Left ventricle myocardium inferior (tissue), 1 donor: Measurements from ENCODE around the gene CDX2. TPM values are rescaled to one million over a fixed set of nuclear protein-coding genes. Genes with fewer than 3 reads are reported as not detected.
"Not testable (repeated sequence)": the region's sequence is repeated elsewhere in the genome, so short reads cannot be mapped to it uniquely, and the experiment has no call there.

Experiments used
- DNase-seq: peaks from one replicate; pipeline ENCODE4 v3.0.0-alpha.2; 2020
- H3K27ac ChIP-seq: fragments of 200-600 bp; replicated peaks from 2 replicates; pipeline ENCODE4 v1.8.0; 2021
- H3K27me3 ChIP-seq: fragments of 200-600 bp; 2 replicates; pipeline ENCODE4 v1.8.0; 2021; ENCODE audit warnings: low read depth
- H3K36me3 ChIP-seq: fragments of 200-600 bp; 2 replicates; pipeline ENCODE4 v1.8.0; 2021
- H3K4me1 ChIP-seq: fragments of 200-600 bp; 2 replicates; pipeline ENCODE4 v1.8.0; 2021
- H3K4me3 ChIP-seq: fragments of 200-600 bp; 2 replicates; pipeline ENCODE4 v1.8.0; 2021; ENCODE audit warnings: mild to moderate bottlenecking, moderate library complexity
- H3K9me3 ChIP-seq: fragments of 200-600 bp; replicated peaks from 2 replicates; pipeline ENCODE4 v1.8.0; 2021
- CTCF ChIP-seq: fragments of 200-600 bp; IDR thresholded peaks from 2 replicates; pipeline ENCODE4 v1.8.0; 2021; ENCODE audit warnings: antibody characterized with exemption, mild to moderate bottlenecking, borderline replicate concordance
- intact Hi-C: fragments of 100-400 bp; cut with micrococcal nuclease; formaldehyde crosslinking; loops from one replicate; pipeline ENCODE4 v1.11.0; 2022
- total RNA-seq: library from RNA; stranded (reverse); fragmentation: NEBNext Ultra II Directional; extraction: Animal tissue kit (Norgen Biotek cat#: 25700); gene quantifications from one replicate; pipeline ENCODE4 v1.2.1, GENCODE V29; 2021
- donor health status: DM: no; HTN: yes; CAD: no; lungs with severe emphysema.

Gene CDX2
- total RNA-seq, 1 donor from 2014 or later: not detected

- TF ChIP-seq CTCF: no peak
- Histone ChIP-seq H3K4me3 (no peak overlapping the region), H3K4me1 (no peaks in the 10 kb centered on the region), H3K9me3 (no peaks in the 10 kb centered on the region), H3K27ac (no peak overlapping the region), H3K27me3 (peaks cover 61% of the 10 kb centered on the region), H3K36me3 (no peaks in the 10 kb centered on the region)
- no peak for DNase-seq
- intact Hi-C loops: no loop called here
Measured at GRCh38 chr13:28010046-28010445, 40.9 kb upstream of the CDX2 start.

GRCh38 chr13:28005016-28005415 is 35.9 kb upstream of the CDX2 start:
- intact Hi-C loops, H3K4me1 ChIP-seq, H3K36me3 ChIP-seq, H3K9me3 ChIP-seq, DNase-seq, H3K4me3 ChIP-seq, H3K27ac ChIP-seq: not testable (repeated sequence)
- H3K27me3 ChIP-seq: peaks cover 16% of the 10 kb centered on the region

DNA sequence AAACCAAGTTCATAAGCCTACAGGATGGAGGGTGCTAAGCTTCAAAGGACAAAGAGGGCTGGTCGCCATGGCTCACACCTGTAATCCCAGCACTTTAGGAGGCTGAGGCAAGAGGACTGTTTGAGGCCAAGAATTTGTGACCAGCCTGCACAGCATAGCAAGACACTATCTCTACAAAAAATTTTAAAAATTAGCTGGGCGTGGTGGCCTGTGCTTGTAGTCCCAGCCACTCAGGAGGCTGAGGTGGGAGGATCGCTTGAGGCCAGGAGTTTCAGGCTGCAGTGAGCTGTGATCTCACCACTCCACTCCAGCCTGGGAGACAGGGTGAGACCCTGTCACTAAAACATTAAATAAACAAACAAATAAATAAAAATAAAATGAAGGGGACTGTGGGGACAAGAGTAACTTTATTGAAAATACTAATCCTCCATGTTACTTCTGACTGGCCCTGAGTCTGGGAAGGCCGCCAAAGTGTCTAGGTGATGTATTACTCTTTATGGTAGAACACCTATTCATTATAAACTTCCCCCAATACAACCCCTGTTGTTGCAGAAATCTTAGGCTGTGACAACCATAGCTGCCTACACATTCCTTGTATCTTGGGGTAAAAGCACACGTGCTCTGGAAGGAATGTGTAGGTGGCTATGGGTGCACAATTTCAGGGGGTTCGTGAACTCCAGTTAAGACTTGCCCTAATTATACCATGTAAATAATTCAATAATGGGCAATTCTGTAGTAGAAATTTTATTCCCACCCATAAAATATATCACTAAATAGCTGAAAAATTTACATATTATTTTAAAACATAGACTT is 34.0 kb upstream of the CDX2 start:
- H3K4me3 ChIP-seq: no peak overlapping the region
- intact Hi-C loops: no loop called here

GRCh38 chr13:28001837-28002473 is 32.8 kb upstream of the CDX2 start:
- Histone ChIP-seq H3K36me3 (no peaks in the 10 kb centered on the region), H3K27ac (no peak overlapping the region), H3K27me3 (no peaks in the 10 kb centered on the region), H3K9me3 (no peaks in the 10 kb centered on the region), H3K4me1 (peaks cover 8% of the 10 kb centered on the region), H3K4me3 (no peak overlapping the region)
- intact Hi-C loops: no loop called here
- no peak for DNase-seq
- TF ChIP-seq CTCF: no peak

More for the DNA sequence above, 34.0 kb upstream of the CDX2 start:
- no peak for TF ChIP-seq CTCF
- Histone ChIP-seq H3K36me3 (no peaks in the 10 kb centered on the region), H3K27me3 (no peaks in the 10 kb centered on the region), H3K9me3 (no peaks in the 10 kb centered on the region), H3K4me1 (peaks cover 3% of the 10 kb centered on the region), H3K27ac (no peak overlapping the region)
- no peak for DNase-seq

- no peak overlapping the region for H3K27ac ChIP-seq
- H3K9me3 ChIP-seq: no peaks in the 10 kb centered on the region
- intact Hi-C loops: no loop called here
- no peak overlapping the region for H3K4me3 ChIP-seq
- no peak for TF ChIP-seq CTCF
- no peaks in the 10 kb centered on the region for H3K36me3 ChIP-seq
- no peak for DNase-seq
- no peaks in the 10 kb centered on the region for H3K27me3 ChIP-seq
- peaks cover 8% of the 10 kb centered on the region for H3K4me1 ChIP-seq
Measured at GRCh38 chr13:28001049-28001448, 31.9 kb upstream of the CDX2 start.

DNA sequence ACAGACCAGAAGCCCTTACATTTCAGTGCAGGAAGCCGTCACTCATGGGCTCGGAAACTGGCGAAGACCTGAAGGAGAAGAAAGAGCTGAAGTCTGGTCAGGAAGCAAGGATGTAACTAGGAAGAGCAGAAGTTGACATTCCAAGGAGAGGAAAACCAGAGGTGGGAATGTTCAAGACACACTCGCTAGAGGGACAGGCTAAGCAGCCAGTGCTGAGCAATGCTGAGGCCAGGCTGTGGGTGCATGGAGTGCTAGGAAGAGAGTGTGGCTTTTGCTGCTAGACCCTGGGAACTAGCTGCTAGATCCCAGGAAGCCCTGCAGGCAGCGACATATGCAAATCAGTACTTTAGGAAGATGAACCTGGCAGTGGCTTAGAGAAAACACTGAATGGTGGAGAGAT is 31.5 kb upstream of the CDX2 start:
- intact Hi-C loops: no loop called here
- H3K4me1 ChIP-seq: peaks cover 8% of the 10 kb centered on the region
- no peak for DNase-seq
- H3K36me3 ChIP-seq: no peaks in the 10 kb centered on the region
- H3K9me3 ChIP-seq: no peaks in the 10 kb centered on the region
- no peak overlapping the region for H3K4me3 ChIP-seq
- H3K27me3 ChIP-seq: no peaks in the 10 kb centered on the region
- no peak overlapping the region for H3K27ac ChIP-seq
- no peak for TF ChIP-seq CTCF
